Measurements from ENCODE around the gene ZNF326.

ZNF326 gene

DNA sequence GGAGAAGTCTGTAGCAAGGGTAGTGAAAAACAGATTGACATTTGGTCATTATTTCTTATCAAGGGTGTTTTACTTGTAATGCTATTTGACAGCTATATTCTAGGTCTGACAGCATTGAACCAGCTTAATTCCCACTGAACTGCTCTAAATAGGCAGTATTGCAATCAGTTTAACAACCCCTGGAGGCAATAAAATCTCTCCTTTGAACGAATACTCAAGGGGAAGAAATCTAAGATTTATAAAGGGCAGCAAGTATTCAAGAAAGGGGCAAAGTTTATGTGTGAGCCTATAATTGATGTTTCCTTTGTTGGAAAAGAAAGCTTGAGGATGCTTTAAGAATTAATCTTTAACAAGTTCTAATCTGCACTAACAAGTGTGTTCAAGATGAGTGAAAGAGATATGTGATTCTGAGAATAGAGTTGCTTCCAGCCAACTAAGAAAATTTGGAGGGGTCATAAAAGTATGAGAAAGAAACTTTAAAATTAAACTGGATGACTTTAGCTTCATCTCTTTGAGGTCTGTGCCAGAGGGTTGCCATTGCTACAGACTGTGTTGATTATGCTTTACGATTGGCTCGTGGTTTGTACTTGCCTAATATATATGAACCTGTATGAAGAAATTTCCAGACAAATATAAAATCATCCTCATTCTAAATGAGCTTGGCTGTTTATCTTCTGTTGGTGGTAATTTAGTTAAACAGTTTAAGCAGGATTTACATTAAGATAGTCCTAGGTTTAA lies 72.5 kb downstream of the ZNF326 start:
- ChIA-PET CTCF (interaction anchor here (1.3 kb wide), 1 partner anchor 22 kb away, joined by 7 read pairs; no protein-coding TSS in a partner anchor), POLR2A (no interaction called here)
- no peak overlapping the region for H3K4me3 ChIP-seq (ENCODE audit: low read depth, low read length)
- DNase-seq (ENCODE audit: low read depth, low spot score) = no peak
- no peak for TF ChIP-seq CTCF (IDR thresholded peaks at IDR 0.05; ENCODE audit: insufficient read depth, low read length, missing control alignments)

DNA sequence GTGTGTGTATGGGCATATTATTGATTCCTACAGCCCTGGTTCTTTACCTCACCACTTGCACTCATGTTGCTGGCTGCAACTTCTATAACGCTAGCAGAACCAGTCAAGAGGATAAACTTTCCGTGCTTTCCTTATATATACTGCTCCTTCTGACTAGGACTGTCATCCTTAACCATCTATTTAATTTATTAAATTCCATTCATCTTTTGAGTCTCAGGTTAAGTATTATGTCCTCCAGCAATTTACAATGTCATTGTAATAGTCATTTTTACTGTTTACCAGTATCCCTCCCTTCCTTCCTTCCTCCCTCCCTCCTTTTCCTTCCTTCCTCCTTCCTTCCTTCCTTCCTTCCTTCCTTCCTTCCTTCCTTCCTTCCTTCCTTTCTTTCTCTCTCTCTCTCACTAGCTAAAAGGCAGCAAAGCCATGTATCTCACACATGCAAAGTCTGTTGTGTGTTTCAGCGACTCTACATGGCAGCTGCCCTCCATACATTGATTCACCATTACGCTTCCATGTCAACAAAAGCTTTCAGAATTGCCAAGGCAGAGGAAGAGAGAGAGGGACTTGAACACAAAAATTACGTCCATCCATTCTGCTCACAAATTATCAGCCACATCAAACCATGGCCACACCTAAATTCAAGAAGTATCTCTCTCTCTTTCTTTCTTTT lies 73.8 kb downstream of the ZNF326 start:
- CTCF ChIA-PET = no interaction called here
- no peak overlapping the region for H3K4me3 ChIP-seq (ENCODE audit: low read depth, low read length)
- POLR2A ChIA-PET = no interaction called here
- no peak for TF ChIP-seq CTCF (IDR thresholded peaks at IDR 0.05; ENCODE audit: insufficient read depth, low read length, missing control alignments)
- no peak for DNase-seq (ENCODE audit: low read depth, low spot score)

- CTCF ChIA-PET = interaction anchor here (2.1 kb wide), 1 partner anchor 29 kb away, joined by 6 read pairs; no protein-coding TSS in a partner anchor
Observed at GRCh38 chr1:90074137-90074536, 79.2 kb downstream of the ZNF326 start.

GRCh38 chr1:90074566-90074965 lies 79.7 kb downstream of the ZNF326 start:
- no peak for DNase-seq (ENCODE audit: low read depth, low spot score)
- POLR2A ChIA-PET = no interaction called here

More at GRCh38 chr1:90074137-90074536, 79.2 kb downstream of the ZNF326 start:
- H3K4me3 ChIP-seq (ENCODE audit: low read depth, low read length) = no peak overlapping the region
- POLR2A ChIA-PET = no interaction called here
- no peak for DNase-seq (ENCODE audit: low read depth, low spot score)
- TF ChIP-seq CTCF (IDR thresholded peaks at IDR 0.05; ENCODE audit: insufficient read depth, low read length, missing control alignments) = no peak

GRCh38 chr1:90074970-90075391 lies 80.1 kb downstream of the ZNF326 start:
- CTCF ChIA-PET = interaction anchor here (0.9 to 2.1 kb wide), 2 partner anchors 29 to 40 kb away, joined by 3 to 6 read pairs; no protein-coding TSS in a partner anchor
- no peak for TF ChIP-seq CTCF (IDR thresholded peaks at IDR 0.05; ENCODE audit: insufficient read depth, low read length, missing control alignments)
- DNase-seq (ENCODE audit: low read depth, low spot score) = no peak
- H3K4me3 ChIP-seq (ENCODE audit: low read depth, low read length) = no peak overlapping the region
- POLR2A ChIA-PET = no interaction called here

More at GRCh38 chr1:90074566-90074965, 79.7 kb downstream of the ZNF326 start:
- CTCF ChIA-PET = interaction anchor here (0.9 to 2.1 kb wide), 2 partner anchors 29 to 40 kb away, joined by 3 to 6 read pairs; no protein-coding TSS in a partner anchor
- no peak for TF ChIP-seq CTCF (IDR thresholded peaks at IDR 0.05; ENCODE audit: insufficient read depth, low read length, missing control alignments)
- H3K4me3 ChIP-seq (ENCODE audit: low read depth, low read length) = no peak overlapping the region

DNA sequence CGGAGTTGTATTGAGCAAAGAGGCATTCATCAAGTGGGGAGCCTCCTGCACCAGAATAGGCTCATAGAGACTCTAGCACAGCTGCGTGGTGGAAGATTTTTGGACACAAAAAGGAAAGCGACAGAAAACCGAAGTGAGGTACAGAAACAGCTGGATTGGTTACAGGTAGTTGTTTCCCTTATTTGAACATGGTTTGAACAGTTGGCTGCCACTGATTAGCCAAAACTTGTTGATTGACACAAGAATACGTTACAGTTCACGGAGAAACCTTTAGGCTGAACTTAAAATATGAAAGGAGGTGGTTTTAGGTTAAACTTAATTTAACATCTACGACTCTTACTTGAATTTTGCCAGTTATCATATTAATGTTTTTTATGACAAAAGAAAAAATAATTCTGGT lies 89.1 kb downstream of the ZNF326 start:
- H3K4me3 ChIP-seq (ENCODE audit: low read depth, low read length) = no peak overlapping the region
- no peak for TF ChIP-seq CTCF (IDR thresholded peaks at IDR 0.05; ENCODE audit: insufficient read depth, low read length, missing control alignments)
- DNase-seq (ENCODE audit: low read depth, low spot score) = no peak
- ChIA-PET POLR2A (no interaction called here), CTCF (no interaction called here)
